HS-27A (cell line): Measurements from ENCODE around the gene CAMKV.
"Not testable (repeated sequence)": the region's sequence is repeated elsewhere in the genome, so short reads cannot be mapped to it uniquely, and the experiment has no call there.

ENCODE experiments used
- DNase-seq: peaks from one replicate; pipeline ENCODE4 v3.0.0-alpha.2; 2012; ENCODE audit warnings: low read depth, missing footprints

Gene CAMKV

GRCh38 chr3:49869525-49870126 is at the start of gene CAMKV:
Gene CAMKV (minus strand): TSS chr3:49869906. CDS start chr3:49862388, 7,518 bp downstream.
- no peak for DNase-seq

GRCh38 chr3:49917806-49918590 is 48.3 kb upstream of the CAMKV start:
- not testable (repeated sequence) for DNase-seq

GRCh38 chr3:49916686-49917085 is 47.0 kb upstream of the CAMKV start:
- DNase-seq, result no peak

GRCh38 chr3:49914906-49915305 is 45.2 kb upstream of the CAMKV start:
- DNase-seq, result no peak

GRCh38 chr3:49912881-49913281 is 43.2 kb upstream of the CAMKV start:
- DNase-seq, result no peak

- DNase-seq, result no peak
Observed at GRCh38 chr3:49911611-49912010, 41.9 kb upstream of the CAMKV start.

GRCh38 chr3:49911124-49911420 is 41.4 kb upstream of the CAMKV start:
- no peak for DNase-seq

- DNase-seq, result no peak
Observed at GRCh38 chr3:49910409-49911123, 40.9 kb upstream of the CAMKV start.

- DNase-seq, result no peak
Observed at GRCh38 chr3:49908373-49909199, 38.9 kb upstream of the CAMKV start.

GRCh38 chr3:49906073-49906743 is 36.5 kb upstream of the CAMKV start:
- no peak for DNase-seq

GRCh38 chr3:49904448-49904847 is 34.7 kb upstream of the CAMKV start:
- DNase-seq, result not testable (repeated sequence)

GRCh38 chr3:49903451-49904424 is 34.0 kb upstream of the CAMKV start, which contains the start of gene MST1R:
Gene MST1R (minus strand): TSS chr3:49903873. CDS start chr3:49903609, 264 bp downstream.
- no peak for DNase-seq

- DNase-seq, result no peak
Observed at GRCh38 chr3:49902511-49903345, 33.0 kb upstream of the CAMKV start.

GRCh38 chr3:49901366-49902339 is 31.9 kb upstream of the CAMKV start:
- no peak for DNase-seq

GRCh38 chr3:49900491-49901153 is 30.9 kb upstream of the CAMKV start:
- peak; percentile 59 for DNase-seq

GRCh38 chr3:49899815-49900214 is 30.1 kb upstream of the CAMKV start:
- no peak for DNase-seq

GRCh38 chr3:49898991-49899390 is 29.3 kb upstream of the CAMKV start:
- DNase-seq, result no peak

- no peak for DNase-seq
Observed at GRCh38 chr3:49896345-49896744, 26.6 kb upstream of the CAMKV start.
